Measurements from ENCODE around the gene TMEM253.

TMEM253 gene

DNA sequence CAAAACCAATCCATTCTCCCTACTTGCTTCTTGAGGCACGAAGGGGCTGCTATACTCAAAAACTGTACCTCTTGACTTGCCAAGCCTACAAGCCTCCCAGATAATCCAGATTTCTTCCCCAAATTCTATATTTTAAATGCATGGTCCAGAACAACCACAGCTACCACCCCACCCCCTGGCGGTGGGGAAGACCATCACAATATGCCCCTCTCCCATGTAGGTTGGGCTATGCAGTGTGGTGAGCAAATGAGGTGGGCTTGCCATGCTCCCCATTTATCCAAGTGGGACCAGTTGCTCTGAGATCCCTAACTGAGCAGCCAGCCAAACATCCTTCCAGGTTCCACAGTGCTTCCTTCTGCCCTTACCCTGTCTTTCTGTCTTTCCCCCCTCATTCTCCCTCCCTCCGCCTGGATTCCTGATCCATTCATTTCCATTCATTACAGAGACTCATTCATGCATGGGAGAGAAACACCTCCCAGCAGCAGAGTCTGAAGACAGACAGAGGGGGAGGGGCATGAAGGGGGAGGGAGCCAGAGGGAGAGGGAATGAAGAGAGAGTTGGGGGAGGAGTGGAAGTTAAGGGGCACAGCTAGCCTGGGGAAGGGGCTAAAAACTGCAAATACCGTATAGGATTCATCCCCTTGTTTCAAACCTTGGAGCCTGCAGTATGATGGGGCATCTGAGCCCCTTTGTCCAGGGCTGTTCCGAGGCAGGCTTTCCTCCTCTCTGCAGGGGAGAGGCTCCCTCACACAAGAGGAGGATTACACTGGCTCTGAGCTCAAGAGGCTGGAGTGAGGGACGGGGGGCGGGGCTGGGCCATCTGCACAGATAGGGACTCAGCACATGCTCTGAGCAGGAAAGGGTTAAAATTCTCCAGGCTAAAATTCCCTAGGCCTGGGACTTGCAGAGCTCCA, 6.8 kb upstream of the TMEM253 start:
- Histone ChIP-seq H2AFZ (ENCODE audit: low read length) (peak overlapping the region; percentile 58), H3K23ac (ENCODE audit: low read depth, low read length, poor library complexity) (no peak overlapping the region), H3K14ac (ENCODE audit: low read length) (no peak overlapping the region), H2BK12ac (ENCODE audit: low read length) (no peak overlapping the region), H3K4me3 (ENCODE audit: low read length in 2 of 2) (peak overlapping the region; percentile 43 to 74), H3K27ac (replicated peaks; ENCODE audit: low read length) (peak overlapping the region; percentile 99), H3K4me1 (ENCODE audit: control insufficient read depth in 2 of 2, insufficient read depth in 1 of 2, low read depth in 1 of 2, low read length in 2 of 2) (peaks cover 28 to 39% of the 10 kb centered on the region in 2 donors), H3K4me2 (ENCODE audit: insufficient read depth, low read length, poor library complexity, severe bottlenecking) (peak overlapping the region; percentile 58), H2AK5ac (ENCODE audit: low read depth, low read length) (peak overlapping the region; percentile 98), H2BK15ac (ENCODE audit: low read length) (peak overlapping the region; percentile 88), H4K8ac (ENCODE audit: low read depth, low read length) (no peak overlapping the region), H3K9ac (ENCODE audit: low read depth, low read length, poor library complexity) (peak overlapping the region; percentile 89), H3K36me3 (replicated peaks in 1 of 2; ENCODE audit: control insufficient read depth in 2 of 2, insufficient read depth in 2 of 2, low read length in 2 of 2) (peaks cover 39 to 49% of the 10 kb centered on the region in 2 donors), H2BK120ac (ENCODE audit: low read depth, low read length) (peak overlapping the region; percentile 83), H3K9me3 (replicated peaks in 1 of 2; ENCODE audit: control insufficient read depth in 2 of 2, insufficient read depth in 1 of 2, low read depth in 1 of 2, low read length in 2 of 2) (no peaks in the 10 kb centered on the region), H4K91ac (ENCODE audit: low read depth, low read length, poor library complexity) (no peak overlapping the region), H2BK5ac (ENCODE audit: low read length) (peak overlapping the region; percentile 82), H3K79me1 (ENCODE audit: low read depth, low read length) (peaks cover 11% of the 10 kb centered on the region), H3K27me3 (ENCODE audit: control insufficient read depth in 3 of 3, insufficient read depth in 3 of 3, low read depth in 1 of 3, low read length in 3 of 3) (no peaks in the 10 kb centered on the region), H3K4ac (ENCODE audit: low read length) (no peak overlapping the region), H3K18ac (ENCODE audit: low read length) (peak overlapping the region; percentile 98)
- peak; percentile 95 for DNase-seq (ENCODE audit: low spot score)
- WGBS, 2 donors (ENCODE audit: extremely low coverage in 2 of 2, insufficient read length in 2 of 2, insufficient replicate concordance in 1 of 2): no CpG with 5 or more reads among the region's 7 CpGs

DNA sequence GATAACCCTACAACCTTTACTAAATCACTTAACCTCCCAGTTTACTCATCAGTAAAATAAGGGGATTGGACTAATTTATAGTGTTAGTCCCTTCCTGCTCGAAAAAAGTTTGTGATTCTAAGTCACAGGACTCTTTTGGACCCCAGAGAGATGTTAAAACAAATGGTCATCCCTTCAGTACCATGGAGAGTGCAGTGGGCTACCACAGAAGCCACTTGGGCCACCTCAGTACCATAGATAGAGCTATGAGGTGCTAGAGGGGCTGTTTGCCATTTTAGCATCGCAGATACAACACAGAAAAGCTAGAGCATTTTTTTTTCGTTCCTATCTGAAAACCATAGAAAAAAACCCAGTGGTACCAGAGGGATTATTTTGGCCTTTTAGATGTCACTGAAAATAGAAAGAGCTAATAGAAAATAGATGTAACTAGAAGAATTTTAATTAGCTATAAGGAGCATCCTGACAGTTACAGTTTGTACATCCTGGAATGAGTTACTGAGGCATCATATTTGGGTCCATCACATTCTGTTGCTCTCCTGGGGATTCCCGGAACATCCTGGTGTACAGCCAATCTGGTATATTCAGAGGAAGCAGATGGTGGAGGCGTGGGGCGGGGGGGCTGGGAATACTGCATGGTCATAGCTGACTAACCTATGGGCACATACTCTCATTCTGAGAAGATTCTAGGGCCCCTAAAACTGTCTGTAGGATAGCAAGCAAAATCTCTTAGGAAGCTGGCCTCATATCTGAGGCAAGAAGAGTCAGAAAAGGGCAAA, 5.2 kb upstream of the TMEM253 start:
- H3K4me2 ChIP-seq (ENCODE audit: insufficient read depth, low read length, poor library complexity, severe bottlenecking): no peak overlapping the region
- H3K36me3 ChIP-seq (replicated peaks in 1 of 2; ENCODE audit: control insufficient read depth in 2 of 2, insufficient read depth in 2 of 2, low read length in 2 of 2): peaks cover 27 to 33% of the 10 kb centered on the region in 2 donors
- peaks cover 32 to 45% of the 10 kb centered on the region in 2 donors for H3K4me1 ChIP-seq (ENCODE audit: control insufficient read depth in 2 of 2, insufficient read depth in 1 of 2, low read depth in 1 of 2, low read length in 2 of 2)
- H3K14ac ChIP-seq (ENCODE audit: low read length): no peak overlapping the region
- no peak overlapping the region for H2BK15ac ChIP-seq (ENCODE audit: low read length)
- H3K4me3 ChIP-seq (ENCODE audit: low read length in 2 of 2): no peak overlapping the region
- no peak overlapping the region for H3K4ac ChIP-seq (ENCODE audit: low read length)
- H3K79me1 ChIP-seq (ENCODE audit: low read depth, low read length): peaks cover 11% of the 10 kb centered on the region
- no peak overlapping the region for H3K23ac ChIP-seq (ENCODE audit: low read depth, low read length, poor library complexity)
- H3K27ac ChIP-seq (replicated peaks; ENCODE audit: low read length): peak overlapping the region; percentile 90
- H2BK12ac ChIP-seq (ENCODE audit: low read length): no peak overlapping the region
- no peak overlapping the region for H4K8ac ChIP-seq (ENCODE audit: low read depth, low read length)
- no peak overlapping the region for H4K91ac ChIP-seq (ENCODE audit: low read depth, low read length, poor library complexity)
- H3K27me3 ChIP-seq (ENCODE audit: control insufficient read depth in 3 of 3, insufficient read depth in 3 of 3, low read depth in 1 of 3, low read length in 3 of 3): no peaks in the 10 kb centered on the region
- no CpG with 5 or more reads among the region's 6 CpGs for WGBS, 2 donors (ENCODE audit: extremely low coverage in 2 of 2, insufficient read length in 2 of 2, insufficient replicate concordance in 1 of 2)
- H2AK5ac ChIP-seq (ENCODE audit: low read depth, low read length): no peak overlapping the region
- no peak overlapping the region for H2BK120ac ChIP-seq (ENCODE audit: low read depth, low read length)
- H2BK5ac ChIP-seq (ENCODE audit: low read length): no peak overlapping the region
- no peak overlapping the region for H2AFZ ChIP-seq (ENCODE audit: low read length)
- no peak for DNase-seq (ENCODE audit: low spot score)
- no peaks in the 10 kb centered on the region for H3K9me3 ChIP-seq (replicated peaks in 1 of 2; ENCODE audit: control insufficient read depth in 2 of 2, insufficient read depth in 1 of 2, low read depth in 1 of 2, low read length in 2 of 2)
- H3K18ac ChIP-seq (ENCODE audit: low read length): no peak overlapping the region
- no peak overlapping the region for H3K9ac ChIP-seq (ENCODE audit: low read depth, low read length, poor library complexity)

DNA sequence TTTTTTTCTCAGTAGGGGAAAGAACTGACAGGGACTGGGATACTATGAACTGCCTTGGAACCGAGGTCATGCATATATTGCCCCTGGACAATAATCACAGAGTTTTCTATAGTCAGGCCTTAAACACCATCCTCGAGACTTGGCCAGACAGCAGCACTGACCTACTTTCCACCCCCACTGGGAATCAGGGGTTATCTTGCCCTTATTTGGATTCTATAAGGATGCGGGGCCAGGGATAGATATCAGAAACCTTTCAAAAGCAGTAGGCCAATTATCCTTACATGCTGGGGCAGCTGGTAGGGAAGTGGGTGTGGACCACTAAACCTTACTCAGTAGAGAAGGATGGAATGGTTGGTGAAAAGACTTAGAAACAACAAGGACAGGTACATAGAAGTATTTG, 4.4 kb upstream of the TMEM253 start:
- Histone ChIP-seq H3K9me3 (replicated peaks in 1 of 2; ENCODE audit: control insufficient read depth in 2 of 2, insufficient read depth in 1 of 2, low read depth in 1 of 2, low read length in 2 of 2) (no peaks in the 10 kb centered on the region), H3K4me1 (ENCODE audit: control insufficient read depth in 2 of 2, insufficient read depth in 1 of 2, low read depth in 1 of 2, low read length in 2 of 2) (peaks cover 32 to 45% of the 10 kb centered on the region in 2 donors), H3K27ac (replicated peaks; ENCODE audit: low read length) (peak overlapping the region; percentile 90), H3K4ac (ENCODE audit: low read length) (no peak overlapping the region), H2AFZ (ENCODE audit: low read length) (no peak overlapping the region), H3K23ac (ENCODE audit: low read depth, low read length, poor library complexity) (no peak overlapping the region), H2BK5ac (ENCODE audit: low read length) (no peak overlapping the region), H3K4me3 (ENCODE audit: low read length in 2 of 2) (peak overlapping the region; percentile 57 to 84), H2BK120ac (ENCODE audit: low read depth, low read length) (no peak overlapping the region), H2BK15ac (ENCODE audit: low read length) (no peak overlapping the region), H2AK5ac (ENCODE audit: low read depth, low read length) (no peak overlapping the region), H3K36me3 (replicated peaks in 1 of 2; ENCODE audit: control insufficient read depth in 2 of 2, insufficient read depth in 2 of 2, low read length in 2 of 2) (peaks cover 19 to 24% of the 10 kb centered on the region in 2 donors), H3K4me2 (ENCODE audit: insufficient read depth, low read length, poor library complexity, severe bottlenecking) (peak overlapping the region; percentile 59), H3K18ac (ENCODE audit: low read length) (no peak overlapping the region), H3K14ac (ENCODE audit: low read length) (no peak overlapping the region), H3K27me3 (ENCODE audit: control insufficient read depth in 3 of 3, insufficient read depth in 3 of 3, low read depth in 1 of 3, low read length in 3 of 3) (no peaks in the 10 kb centered on the region), H4K8ac (ENCODE audit: low read depth, low read length) (no peak overlapping the region), H3K9ac (ENCODE audit: low read depth, low read length, poor library complexity) (no peak overlapping the region), H2BK12ac (ENCODE audit: low read length) (no peak overlapping the region), H3K79me1 (ENCODE audit: low read depth, low read length) (peaks cover 11% of the 10 kb centered on the region), H4K91ac (ENCODE audit: low read depth, low read length, poor library complexity) (no peak overlapping the region)
- DNase-seq (ENCODE audit: low spot score): no peak
- WGBS, 2 donors (ENCODE audit: extremely low coverage in 2 of 2, insufficient read length in 2 of 2, insufficient replicate concordance in 1 of 2): no CpG with 5 or more reads among the region's 3 CpGs

Data from neuronal stem cell (in vitro differentiated cells).